Spleen (tissue), 3 donors: ENCODE results near the gene PRRT1B.

Source experiments
- POLR2A ChIP-seq, 3 donors: fragments of 450-650 bp; IDR thresholded peaks; one replicate each; pipeline ENCODE4 v1.5.1; 2017; ENCODE audit warnings: antibody characterized with exemption in 3 of 3, mild to moderate bottlenecking in 1 of 3
- POLR2AphosphoS5 ChIP-seq, 3 donors: sonication (generic); formaldehyde crosslinking; IDR thresholded peaks; one replicate each; pipeline ENCODE4 v1.5.1; 2017; ENCODE audit warnings: antibody characterized with exemption in 3 of 3

GRCh38 chr9:131520503-131520902 is 24.8 kb upstream of the PRRT1B start:
- no peak for TF ChIP-seq POLR2A (IDR thresholded peaks at IDR 0.05)
- no peak for TF ChIP-seq POLR2AphosphoS5 (IDR thresholded peaks at IDR 0.05)
